Measurements from ENCODE around the gene CD1E.

CD1E gene

GRCh38 chr1:158398818-158399514 lies 45.3 kb downstream of the CD1E start, which contains the start of gene OR10T2:
OR10T2 (minus strand) TSS chr1:158399466; CDS start chr1:158399466, 0 bp downstream.
- no peak within 1 kb of the TSS for H3K9ac ChIP-seq
- no peak within 1 kb of the TSS for H3K4me3 ChIP-seq
- H4K20me1 ChIP-seq, result no peaks in the 10 kb centered on the region
- no peak for TF ChIP-seq Cebpa-rat (IDR thresholded peaks at IDR 0.05)
- H3K27me3 ChIP-seq, result no peaks in the 10 kb centered on the region
- no peaks in the 10 kb centered on the region for H3K36me3 ChIP-seq
- no peak within 1 kb of the TSS for H3K4me2 ChIP-seq
- H3K4me1 ChIP-seq, result no peaks in the 10 kb centered on the region
- H3K9me3 ChIP-seq, result no peaks in the 10 kb centered on the region
- no peak within 1 kb of the TSS for H3K27ac ChIP-seq

- H3K27ac ChIP-seq, result no peak overlapping the region
- no peak overlapping the region for H3K9ac ChIP-seq
- no peak overlapping the region for H3K4me3 ChIP-seq
- H3K4me2 ChIP-seq, result no peak overlapping the region
- no peaks in the 10 kb centered on the region for H3K36me3 ChIP-seq
- H3K27me3 ChIP-seq, result no peaks in the 10 kb centered on the region
- no peaks in the 10 kb centered on the region for H3K9me3 ChIP-seq
- TF ChIP-seq Cebpa-rat (IDR thresholded peaks at IDR 0.05), result no peak
- H4K20me1 ChIP-seq, result no peaks in the 10 kb centered on the region
- no peaks in the 10 kb centered on the region for H3K4me1 ChIP-seq
Observed at GRCh38 chr1:158400871-158401270, 47.2 kb downstream of the CD1E start.

- TF ChIP-seq Cebpa-rat (IDR thresholded peaks at IDR 0.05), result no peak
- H3K9me3 ChIP-seq, result no peaks in the 10 kb centered on the region
Observed at GRCh38 chr1:158407092-158407491, 53.4 kb downstream of the CD1E start.

More at GRCh38 chr1:158407092-158407491, 53.4 kb downstream of the CD1E start:
- no peaks in the 10 kb centered on the region for H3K27me3 ChIP-seq
- H3K36me3 ChIP-seq, result no peaks in the 10 kb centered on the region
- no peak overlapping the region for H3K4me2 ChIP-seq
- H3K9ac ChIP-seq, result no peak overlapping the region
- no peaks in the 10 kb centered on the region for H4K20me1 ChIP-seq
- peaks cover 7% of the 10 kb centered on the region for H3K4me1 ChIP-seq
- H3K4me3 ChIP-seq, result no peak overlapping the region
- no peak overlapping the region for H3K27ac ChIP-seq
